NCI-H446 treated with DMSO at 0.1 percent for 48 hours (cell line): Measurements from ENCODE around the gene ZNF479.
"Not testable (repeated sequence)": the region's sequence is repeated elsewhere in the genome, so short reads cannot be mapped to it uniquely, and the experiment has no call there.

Experiments
- DNase-seq: peaks from one replicate; lab custom pipeline; 2025; lab: John Stamatoyannopoulos, UW

The ZNF479 gene

DNA sequence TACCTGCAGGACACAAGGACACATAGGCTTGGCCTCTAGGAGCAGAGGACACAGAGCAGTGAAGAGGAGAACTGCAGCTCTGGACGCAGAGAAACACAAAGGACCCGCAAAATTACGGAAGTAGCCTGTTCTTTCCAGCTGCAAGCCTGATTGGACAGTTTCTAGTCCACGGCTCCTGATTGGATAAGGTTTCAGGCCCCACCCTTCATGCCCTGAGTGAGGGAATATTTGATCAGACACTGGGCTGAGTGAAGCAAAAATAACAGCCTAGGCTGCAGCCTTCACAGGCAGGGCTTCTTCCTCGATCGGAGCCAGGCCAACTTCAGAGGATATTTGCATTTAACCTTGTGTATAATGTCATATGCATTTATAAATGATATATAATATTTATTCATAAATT is at the start of gene ZNF479:
Gene ZNF479, minus strand, starts transcription at position 101 of the 400 bp plus-strand sequence. CDS start 112 bp downstream, outside the sequence.
- not testable (repeated sequence) for DNase-seq

DNA sequence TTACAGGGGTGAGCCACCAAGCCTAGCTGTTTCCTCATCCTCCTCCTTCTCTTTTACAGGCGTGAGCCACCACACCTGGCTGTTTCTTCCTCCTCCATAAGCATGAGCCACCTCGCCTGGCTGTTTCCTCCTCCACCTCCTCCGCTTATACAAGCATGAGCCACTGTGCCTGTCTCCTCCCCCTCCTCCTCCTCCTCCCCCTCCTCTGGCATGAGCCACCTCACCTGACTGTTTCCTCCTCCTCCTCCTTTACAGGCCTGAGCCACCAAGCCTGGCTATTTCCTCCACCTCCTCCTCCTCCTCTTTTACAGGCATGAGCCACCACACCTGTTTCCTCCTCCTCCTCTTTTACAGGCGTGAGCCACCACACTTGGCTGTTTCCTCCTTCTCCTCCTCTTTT is 49.8 kb upstream of the ZNF479 start:
- no peak for DNase-seq

DNA sequence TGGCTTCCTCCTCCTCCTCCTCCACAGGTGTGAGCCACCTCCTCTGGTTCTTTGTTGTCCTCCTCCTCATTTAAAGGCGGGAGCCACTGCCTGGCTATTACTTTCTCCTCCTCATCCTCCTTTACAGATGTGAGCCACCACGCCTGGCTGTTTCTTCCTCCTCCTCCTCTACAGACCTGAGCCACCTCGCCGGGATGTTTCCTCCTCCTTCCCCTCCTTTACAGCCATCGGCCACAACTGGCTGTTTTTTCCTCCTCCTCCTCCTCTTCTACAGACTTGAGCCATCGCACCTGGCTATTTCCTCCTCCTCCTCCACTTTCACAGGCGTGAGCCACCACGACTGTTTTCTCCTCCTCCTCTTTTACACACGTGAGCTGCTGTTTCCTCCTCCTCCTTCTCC is 49.0 kb upstream of the ZNF479 start:
- no peak for DNase-seq

DNA sequence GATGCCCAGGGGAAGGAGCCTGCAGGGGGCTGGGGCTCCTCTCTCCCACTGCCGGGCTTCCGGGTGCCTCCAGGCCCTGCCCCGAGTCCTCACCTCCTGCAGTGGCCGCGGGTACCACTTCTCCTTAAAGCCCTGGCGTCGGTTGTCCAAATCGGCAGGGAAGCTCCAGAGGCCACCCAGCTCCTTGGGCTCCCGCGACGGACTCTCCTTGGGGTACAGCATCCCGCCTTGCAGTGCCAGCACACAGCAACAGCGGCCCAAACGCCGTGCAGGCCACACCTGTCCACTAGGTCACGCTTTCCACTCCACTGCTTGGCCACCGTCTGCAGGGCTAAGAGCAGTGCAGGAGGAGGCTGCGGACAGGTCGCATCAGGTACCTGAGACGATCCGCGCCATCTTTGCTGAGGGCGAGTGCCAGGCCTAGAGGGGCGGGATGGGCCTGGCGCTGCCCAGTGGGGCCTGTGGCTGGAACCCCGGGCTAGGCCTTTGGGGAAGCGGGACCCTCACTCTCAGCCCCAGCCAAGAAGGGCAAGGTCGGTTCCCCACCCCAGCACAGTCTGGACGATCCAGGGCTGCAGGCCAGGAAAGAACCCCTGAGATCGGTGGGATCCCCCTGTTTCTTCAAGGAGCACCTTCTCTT is 47.7 kb upstream of the ZNF479 start:
- DNase-seq: no peak

DNA sequence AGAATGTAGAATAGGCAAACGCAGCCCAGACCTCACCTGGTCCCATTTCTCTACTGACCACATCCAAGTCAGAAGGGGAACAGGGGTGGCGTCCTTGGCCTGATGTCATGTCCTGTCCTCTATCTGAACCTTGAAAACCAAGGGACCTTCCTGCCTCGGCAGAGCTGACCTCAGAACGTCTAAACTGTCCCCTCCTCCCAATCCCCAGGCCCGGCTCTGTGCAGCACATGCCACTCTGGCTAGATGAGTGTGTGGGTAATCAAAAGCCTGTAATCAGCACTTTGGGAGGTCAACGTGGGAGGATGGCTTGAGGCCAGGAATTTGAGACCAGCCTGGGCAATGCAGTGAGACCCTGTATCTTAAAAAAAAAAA is 46.5 kb upstream of the ZNF479 start:
- DNase-seq: no peak

DNA sequence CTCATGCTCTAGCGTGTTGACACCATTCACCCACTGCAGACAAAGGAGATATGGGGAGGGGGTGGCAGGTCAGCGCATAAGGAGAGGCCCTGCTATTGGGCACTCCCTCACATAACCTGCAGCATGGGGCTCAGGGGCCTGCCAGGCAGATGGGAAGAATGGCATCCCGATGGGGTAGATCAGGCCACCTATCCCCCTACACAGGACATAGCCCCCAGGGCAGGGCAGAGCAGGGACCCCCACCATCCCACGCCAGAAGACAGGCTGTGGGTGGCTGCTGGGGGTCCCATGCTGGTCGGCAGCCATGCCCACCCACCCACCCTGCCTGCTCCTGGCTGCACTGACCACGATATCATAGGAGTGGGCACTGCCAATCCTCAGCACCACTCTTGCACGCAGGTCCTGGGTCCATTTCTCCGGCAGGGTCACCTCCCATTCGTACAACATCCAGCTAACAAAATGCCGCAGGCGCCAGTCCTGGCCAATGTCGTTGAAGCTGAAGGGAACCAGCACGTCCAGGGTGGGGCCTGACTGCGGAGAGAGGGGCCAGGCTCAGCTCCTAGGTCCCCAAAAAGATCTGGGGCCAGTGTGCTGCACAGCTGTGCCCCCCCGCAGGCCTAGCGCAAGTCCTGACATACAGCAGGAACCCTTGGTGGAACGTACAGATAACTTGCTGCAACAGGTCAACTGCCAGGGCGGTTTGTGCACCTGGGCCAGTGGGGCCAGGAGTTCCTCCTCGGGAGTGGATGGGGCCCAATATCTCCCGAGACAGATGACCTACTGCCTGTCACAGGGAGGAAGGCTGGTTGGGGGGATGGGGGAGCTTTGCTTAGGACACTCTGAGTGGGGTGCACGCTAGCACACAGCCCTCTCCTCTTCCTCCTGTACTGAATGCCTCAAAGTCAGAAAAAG is 45.9 kb upstream of the ZNF479 start:
- DNase-seq: no peak

DNA sequence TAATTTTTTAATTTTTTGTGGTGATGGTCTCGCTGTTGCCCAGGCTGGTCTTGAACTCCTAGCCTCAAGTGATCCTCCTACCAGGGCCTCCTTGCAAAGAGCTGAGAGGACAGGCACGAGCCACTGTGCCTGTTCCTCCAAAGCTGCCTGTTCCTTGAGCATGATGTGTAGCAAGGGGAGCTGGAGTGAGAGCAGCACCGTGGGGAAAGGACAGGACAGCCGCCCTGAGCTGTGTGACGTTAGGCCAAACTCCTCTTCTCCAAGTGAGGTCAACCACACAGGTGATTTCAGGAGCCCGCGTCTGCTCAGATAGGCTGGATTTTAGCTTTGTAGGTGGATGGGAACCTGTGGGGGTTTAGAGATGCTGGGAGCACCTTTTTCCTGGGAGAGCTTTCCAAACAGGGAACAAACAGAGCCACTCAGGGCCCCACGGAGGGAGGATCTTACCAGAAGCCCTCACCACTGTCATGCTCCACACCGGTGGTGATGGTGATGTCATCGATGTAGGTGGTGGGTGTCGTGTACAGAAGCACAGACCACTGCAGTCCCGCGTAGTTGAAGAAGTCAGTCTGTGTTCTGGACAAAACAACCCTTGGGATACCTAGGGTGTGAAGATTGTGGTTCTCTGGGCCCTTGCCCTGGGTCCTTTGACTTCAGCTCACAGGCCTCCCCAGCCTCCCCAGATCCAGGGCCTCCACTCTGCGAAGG is 44.8 kb upstream of the ZNF479 start:
- DNase-seq: no peak

DNA sequence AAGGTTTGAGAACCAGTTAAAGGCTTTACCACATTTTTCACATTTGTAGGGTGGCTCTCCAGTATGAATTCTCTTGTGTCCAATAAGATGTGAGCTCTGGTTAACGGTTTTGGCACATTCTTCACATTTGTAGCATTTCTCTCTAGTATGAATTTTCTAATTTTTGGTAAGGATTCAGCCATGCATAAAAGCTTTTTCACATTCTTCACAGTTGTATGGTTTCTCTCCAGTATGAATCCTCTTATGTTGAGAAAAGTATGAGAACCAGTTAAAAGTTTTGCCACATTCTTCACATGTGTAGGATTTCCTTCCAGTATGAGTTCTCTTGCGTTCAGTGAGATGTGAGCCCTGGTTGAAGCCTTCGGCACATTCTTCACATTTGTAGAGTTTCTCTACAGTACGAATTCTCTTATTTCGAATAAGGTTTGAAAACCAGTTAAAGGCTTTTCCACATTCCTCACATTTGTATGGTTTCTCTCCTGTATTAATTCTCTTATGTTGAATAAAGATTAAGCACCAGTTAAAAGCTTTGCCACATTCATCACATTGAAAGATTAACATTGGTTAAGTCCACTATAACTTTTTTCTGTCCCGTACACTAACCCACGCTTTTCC is 33.2 kb upstream of the ZNF479 start:
- DNase-seq: no peak

DNA sequence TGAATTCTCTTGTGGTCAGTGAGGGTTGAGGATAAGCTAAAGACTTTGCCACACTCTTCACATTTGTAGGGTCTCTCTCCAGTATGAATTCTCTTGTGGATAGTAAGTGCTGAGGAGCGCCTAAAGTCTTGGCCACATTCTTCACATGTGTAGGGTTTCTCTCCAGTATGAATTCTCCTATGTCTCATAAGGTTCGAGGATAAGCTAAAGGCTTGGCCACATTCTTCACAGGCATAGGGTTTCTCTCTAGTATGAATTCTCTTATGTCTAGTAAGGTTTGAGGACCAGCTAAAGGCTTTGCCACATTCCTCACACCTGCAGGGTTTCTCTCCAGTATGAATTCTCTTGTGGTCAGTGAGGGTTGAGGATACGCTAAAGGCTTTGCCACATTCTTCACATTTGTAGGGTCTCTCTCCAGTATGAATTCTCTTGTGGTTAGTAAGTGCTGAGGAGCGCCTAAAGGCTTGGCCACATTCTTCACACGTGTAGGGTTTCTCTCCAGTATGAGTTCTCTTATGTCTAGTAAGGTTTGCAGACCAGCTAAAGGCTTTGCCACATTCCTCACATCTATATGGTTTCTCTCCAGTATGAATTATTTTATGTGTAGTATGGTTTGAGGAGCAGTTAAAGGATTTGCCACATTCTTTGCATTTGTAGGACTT is 12.0 kb downstream of the ZNF479 start:
- not testable (repeated sequence) for DNase-seq
